Fibroblast of lung (primary cell): ENCODE results near the gene KLHL8. TPM values are rescaled to one million over a fixed set of nuclear protein-coding genes. Genes with fewer than 3 reads are reported as not detected.

Experiments used
- DNase-seq, 2 donors: peaks; one replicate each; pipeline versions ENCODE4 v3.0.0 to v3.0.0-alpha.2; 2010; ENCODE audit warnings: low read depth in 2 of 2
- H2AFZ ChIP-seq: 2 replicates; pipeline ENCODE4 v1.5.1; 2012; ENCODE audit warnings: low read length, control low read depth, inconsistent platforms
- H3K27ac ChIP-seq: 2 replicates; pipeline ENCODE4 v1.5.1; 2011; ENCODE audit warnings: low read length, control low read depth; ENCODE audit not compliant: insufficient read depth
- H3K27me3 ChIP-seq: 2 replicates; pipeline ENCODE4 v1.5.1; 2011; ENCODE audit warnings: mild to moderate bottlenecking, low read length; ENCODE audit not compliant: control insufficient read depth, insufficient read depth
- H3K36me3 ChIP-seq: 2 replicates; pipeline ENCODE4 v1.5.1; 2011; ENCODE audit warnings: low read length; ENCODE audit not compliant: control insufficient read depth, insufficient read depth
- H3K4me1 ChIP-seq: 2 replicates; pipeline ENCODE4 v1.5.1; 2011; ENCODE audit warnings: low read length; ENCODE audit not compliant: control insufficient read depth, insufficient read depth; ENCODE audit errors: extremely low read depth
- H3K4me2 ChIP-seq: 2 replicates; pipeline ENCODE4 v1.5.1; 2011; ENCODE audit warnings: low read length, control low read depth; ENCODE audit not compliant: insufficient read depth; ENCODE audit errors: extremely low read depth
- H3K4me3 ChIP-seq, 4 experiments: fragments of 200-600 bp in 1 of 4; sonication (generic) in 1 of 4; replicated peaks in 1 of 4; 2 replicates each; pipeline ENCODE4 v1.5.1; 2011 to 2016; ENCODE audit warnings: low read length in 4 of 4, low read depth in 3 of 4, mild to moderate bottlenecking in 3 of 4, control low read depth in 2 of 4, inconsistent platforms in 1 of 4, mixed read lengths in 1 of 4; ENCODE audit not compliant: insufficient read depth in 1 of 4; ENCODE audit errors: control extremely low read depth in 1 of 4
- H3K79me2 ChIP-seq: 2 replicates; pipeline ENCODE4 v1.5.1; 2012; ENCODE audit warnings: mild to moderate bottlenecking, low read length, inconsistent platforms; ENCODE audit not compliant: control insufficient read depth, insufficient read depth
- H3K9ac ChIP-seq: 2 replicates; pipeline ENCODE4 v1.5.1; 2011; ENCODE audit warnings: mild to moderate bottlenecking, low read length, control low read depth; ENCODE audit not compliant: insufficient read depth
- H3K9me3 ChIP-seq: 2 replicates; pipeline ENCODE4 v1.5.1; 2012; ENCODE audit warnings: low read depth, low read length; ENCODE audit not compliant: control insufficient read depth, insufficient read depth
- H4K20me1 ChIP-seq: 2 replicates; pipeline ENCODE4 v1.5.1; 2011; ENCODE audit warnings: low read length; ENCODE audit not compliant: control insufficient read depth, insufficient read depth; ENCODE audit errors: extremely low read depth
- CTCF ChIP-seq, 2 donors: IDR thresholded peaks in 1 of 2; conservative IDR thresholded peaks in 1 of 2; 1 replicate in 1 of 2; 2 replicates in 1 of 2; pipeline ENCODE4 v1.5.1; 2011 to 2012; ENCODE audit warnings: low read length in 2 of 2, control low read depth in 1 of 2, inconsistent platforms in 1 of 2, low read depth in 1 of 2, mild to moderate bottlenecking in 1 of 2
- EZH2 ChIP-seq: IDR thresholded peaks from 2 replicates; pipeline ENCODE4 v1.5.1; 2012; ENCODE audit warnings: low read length, control low read depth, mild to moderate bottlenecking; ENCODE audit errors: missing control alignments
- polyA plus RNA-seq, 2 donors: library from polyadenylated mRNA; depleted of rRNA in 1 of 2; stranded (reverse) in 1 of 2; unstranded in 1 of 2; fragments of >200 nt; gene quantifications; 2 replicates each; pipeline ENCODE4 v1.2.1, GENCODE V29; 2011 to 2012; ENCODE audit warnings: missing spikeins in 1 of 2
- total RNA-seq: library from RNA; depleted of rRNA; stranded (reverse); fragments of >200 nt; gene quantifications from 2 replicates; pipeline ENCODE4 v1.2.1, GENCODE V29; 2014

The KLHL8 gene
- total and polyA plus RNA-seq, 2 donors (not counting 1 experiment from before 2014, with no cell fraction given) = 8.8 to 15.7 TPM

- Histone ChIP-seq H3K4me3 (no peak overlapping the region), H3K4me1 (no peaks in the 10 kb centered on the region), H3K27me3 (no peaks in the 10 kb centered on the region), H3K9me3 (no peaks in the 10 kb centered on the region), H3K9ac (no peak overlapping the region), H2AFZ (no peak overlapping the region), H3K27ac (no peak overlapping the region), H3K4me2 (no peak overlapping the region), H3K36me3 (no peaks in the 10 kb centered on the region), H3K79me2 (no peaks in the 10 kb centered on the region), H4K20me1 (no peaks in the 10 kb centered on the region)
- no peak for DNase-seq
- no peak for TF ChIP-seq CTCF (conservative IDR thresholded peaks at IDR 0.05 in 1 of 2, IDR thresholded peaks at IDR 0.05 in 1 of 2; ENCODE audit: low read depth in 1 of 2, low read length in 2 of 2)
- TF ChIP-seq EZH2 = no peak
Observed at GRCh38 chr4:87266986-87267385, 46.6 kb upstream of the KLHL8 start.

- H3K27me3 ChIP-seq = no peaks in the 10 kb centered on the region
- H3K9me3 ChIP-seq = no peaks in the 10 kb centered on the region
- H3K36me3 ChIP-seq = no peaks in the 10 kb centered on the region
- H4K20me1 ChIP-seq = no peaks in the 10 kb centered on the region
- H3K9ac ChIP-seq = no peak overlapping the region
- no peak overlapping the region for H3K4me2 ChIP-seq
- no peaks in the 10 kb centered on the region for H3K4me1 ChIP-seq
- no peak overlapping the region for H2AFZ ChIP-seq
- no peak overlapping the region for H3K27ac ChIP-seq
- H3K4me3 ChIP-seq = no peak overlapping the region
- no peak for DNase-seq
- TF ChIP-seq EZH2 (no peak), CTCF (conservative IDR thresholded peaks at IDR 0.05 in 1 of 2, IDR thresholded peaks at IDR 0.05 in 1 of 2; ENCODE audit: low read depth in 1 of 2, low read length in 2 of 2) (no peak)
- no peaks in the 10 kb centered on the region for H3K79me2 ChIP-seq
Observed at GRCh38 chr4:87262886-87263285, 42.5 kb upstream of the KLHL8 start.

GRCh38 chr4:87260477-87260876, 40.1 kb upstream of the KLHL8 start:
- TF ChIP-seq EZH2 = no peak
- no peak for TF ChIP-seq CTCF (conservative IDR thresholded peaks at IDR 0.05 in 1 of 2, IDR thresholded peaks at IDR 0.05 in 1 of 2; ENCODE audit: low read depth in 1 of 2, low read length in 2 of 2)
- no peak overlapping the region for H3K4me2 ChIP-seq
- H3K36me3 ChIP-seq = no peaks in the 10 kb centered on the region
- H2AFZ ChIP-seq = no peak overlapping the region
- H3K27me3 ChIP-seq = no peaks in the 10 kb centered on the region
- no peak overlapping the region for H3K27ac ChIP-seq
- H3K4me1 ChIP-seq = no peaks in the 10 kb centered on the region
- no peak overlapping the region for H3K4me3 ChIP-seq
- no peaks in the 10 kb centered on the region for H3K79me2 ChIP-seq
- no peak for DNase-seq
- H3K9ac ChIP-seq = no peak overlapping the region
- H4K20me1 ChIP-seq = no peaks in the 10 kb centered on the region
- no peaks in the 10 kb centered on the region for H3K9me3 ChIP-seq
